Left ventricle myocardium inferior (tissue), 1 donor: Measurements from ENCODE around the gene MEGF8. TPM values are rescaled to one million over a fixed set of nuclear protein-coding genes. Genes with fewer than 3 reads are reported as not detected.

ENCODE experiments used
- DNase-seq: peaks from one replicate; pipeline ENCODE4 v3.0.0-alpha.2; 2020
- H3K27ac ChIP-seq: fragments of 200-600 bp; replicated peaks from 2 replicates; pipeline ENCODE4 v1.8.0; 2021
- H3K27me3 ChIP-seq: fragments of 200-600 bp; 2 replicates; pipeline ENCODE4 v1.8.0; 2021; ENCODE audit warnings: low read depth
- H3K36me3 ChIP-seq: fragments of 200-600 bp; 2 replicates; pipeline ENCODE4 v1.8.0; 2021
- H3K4me1 ChIP-seq: fragments of 200-600 bp; 2 replicates; pipeline ENCODE4 v1.8.0; 2021
- H3K4me3 ChIP-seq: fragments of 200-600 bp; 2 replicates; pipeline ENCODE4 v1.8.0; 2021; ENCODE audit warnings: mild to moderate bottlenecking, moderate library complexity
- H3K9me3 ChIP-seq: fragments of 200-600 bp; replicated peaks from 2 replicates; pipeline ENCODE4 v1.8.0; 2021
- CTCF ChIP-seq: fragments of 200-600 bp; IDR thresholded peaks from 2 replicates; pipeline ENCODE4 v1.8.0; 2021; ENCODE audit warnings: antibody characterized with exemption, mild to moderate bottlenecking, borderline replicate concordance
- intact Hi-C: fragments of 100-400 bp; cut with micrococcal nuclease; formaldehyde crosslinking; loops from one replicate; pipeline ENCODE4 v1.11.0; 2022
- total RNA-seq: library from RNA; stranded (reverse); fragmentation: NEBNext Ultra II Directional; extraction: Animal tissue kit (Norgen Biotek cat#: 25700); gene quantifications from one replicate; pipeline ENCODE4 v1.2.1, GENCODE V29; 2021
- donor health status: DM: no; HTN: yes; CAD: no; lungs with severe emphysema.

Gene MEGF8
- total RNA-seq, 1 donor from 2014 or later: 34.3 TPM

GRCh38 chr19:42351079-42351735 lies 25.8 kb downstream of the MEGF8 start:
- DNase-seq: no peak
- Histone ChIP-seq H3K9me3 (no peaks in the 10 kb centered on the region), H3K4me3 (no peak overlapping the region), H3K27me3 (no peaks in the 10 kb centered on the region), H3K36me3 (peaks cover 95% of the 10 kb centered on the region), H3K4me1 (no peaks in the 10 kb centered on the region), H3K27ac (no peak overlapping the region)
- TF ChIP-seq CTCF: no peak
- intact Hi-C loops: no loop called here

GRCh38 chr19:42352301-42353259 lies 27.1 kb downstream of the MEGF8 start:
- no peak for DNase-seq
- no peak overlapping the region for H3K4me3 ChIP-seq
- H3K27me3 ChIP-seq: no peaks in the 10 kb centered on the region
- intact Hi-C loops: no loop called here
- peaks cover 96% of the 10 kb centered on the region for H3K36me3 ChIP-seq
- no peak for TF ChIP-seq CTCF
- no peaks in the 10 kb centered on the region for H3K9me3 ChIP-seq
- H3K27ac ChIP-seq: no peak overlapping the region
- no peaks in the 10 kb centered on the region for H3K4me1 ChIP-seq

DNA sequence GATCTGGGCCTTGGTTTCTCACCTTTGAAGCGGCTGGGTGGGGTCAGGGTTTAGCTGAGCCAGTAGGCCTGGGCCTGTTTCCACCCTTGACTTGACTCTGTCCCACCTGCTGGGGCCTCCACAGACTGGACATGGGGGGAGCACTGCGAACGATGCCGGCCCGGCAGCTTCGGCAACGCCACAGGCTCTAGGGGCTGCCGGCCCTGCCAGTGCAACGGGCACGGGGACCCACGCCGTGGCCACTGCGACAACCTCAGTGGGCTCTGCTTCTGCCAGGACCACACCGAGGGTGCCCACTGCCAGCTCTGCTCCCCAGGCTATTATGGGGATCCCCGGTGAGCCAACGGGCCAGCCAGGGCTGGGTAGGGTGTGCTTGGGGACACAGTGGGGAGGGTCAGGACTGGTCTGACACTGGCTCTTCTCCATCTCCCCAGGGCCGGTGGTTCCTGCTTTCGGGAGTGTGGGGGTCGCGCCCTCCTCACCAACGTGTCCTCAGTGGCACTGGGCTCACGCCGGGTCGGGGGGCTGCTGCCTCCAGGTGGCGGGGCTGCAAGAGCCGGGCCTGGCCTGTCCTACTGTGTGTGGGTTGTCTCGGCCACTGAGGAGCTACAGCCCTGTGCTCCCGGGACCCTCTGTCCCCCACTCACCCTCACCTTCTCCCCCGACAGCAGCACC lies 28.0 kb downstream of the MEGF8 start:
- H3K36me3 ChIP-seq: peaks cover 96% of the 10 kb centered on the region
- intact Hi-C loops: no loop called here
- H3K27ac ChIP-seq: no peak overlapping the region
- H3K9me3 ChIP-seq: no peaks in the 10 kb centered on the region
- no peaks in the 10 kb centered on the region for H3K27me3 ChIP-seq
- H3K4me3 ChIP-seq: no peak overlapping the region
- DNase-seq: no peak
- no peak for TF ChIP-seq CTCF
- no peaks in the 10 kb centered on the region for H3K4me1 ChIP-seq

DNA sequence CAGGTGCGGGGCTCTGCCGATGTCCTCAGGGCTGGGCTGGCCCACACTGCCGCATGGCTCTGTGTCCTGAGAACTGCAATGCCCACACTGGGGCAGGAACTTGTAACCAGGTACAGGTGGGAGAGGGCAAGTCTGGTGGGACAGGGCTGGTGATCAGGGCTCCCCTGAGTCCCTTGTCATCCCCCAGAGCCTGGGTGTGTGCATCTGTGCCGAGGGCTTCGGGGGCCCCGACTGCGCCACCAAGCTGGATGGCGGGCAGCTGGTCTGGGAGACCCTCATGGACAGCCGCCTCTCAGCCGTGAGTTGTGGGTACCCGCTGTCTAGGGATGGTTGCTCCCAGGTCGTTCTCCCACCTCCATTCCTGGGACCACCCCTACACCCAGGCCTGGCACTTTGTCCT lies 30.5 kb downstream of the MEGF8 start:
- H3K9me3 ChIP-seq: no peaks in the 10 kb centered on the region

More for the DNA sequence above, 30.5 kb downstream of the MEGF8 start:
- intact Hi-C loops: no loop called here
- H3K27ac ChIP-seq: no peak overlapping the region
- no peak for TF ChIP-seq CTCF
- no peaks in the 10 kb centered on the region for H3K4me1 ChIP-seq
- no peak overlapping the region for H3K4me3 ChIP-seq
- peaks cover 93% of the 10 kb centered on the region for H3K36me3 ChIP-seq
- DNase-seq: no peak
- H3K27me3 ChIP-seq: no peaks in the 10 kb centered on the region
